Mononuclear cell (primary cell): Measurements from ENCODE around the gene HIPK1. TPM values are rescaled to one million over a fixed set of nuclear protein-coding genes. Genes with fewer than 3 reads are reported as not detected.

Source experiments
- H3K27me3 ChIP-seq: 2 replicates; pipeline ENCODE4 v1.6.0; 2011; ENCODE audit warnings: low read length, control low read depth; ENCODE audit not compliant: insufficient read depth
- H3K4me1 ChIP-seq: 2 replicates; pipeline ENCODE4 v1.5.1; 2011; ENCODE audit warnings: mild to moderate bottlenecking, low read length, control low read depth; ENCODE audit not compliant: insufficient read depth
- H3K4me3 ChIP-seq: 2 replicates; pipeline ENCODE4 v1.5.1; 2011; ENCODE audit warnings: mild to moderate bottlenecking, low read length, moderate library complexity
- H3K9me3 ChIP-seq: 2 replicates; pipeline ENCODE4 v1.5.1; 2011; ENCODE audit warnings: low read depth, mild to moderate bottlenecking, control low read depth, low read length
- total RNA-seq: library from RNA; depleted of rRNA; stranded (reverse); fragments of >200 nt; gene quantifications from one replicate; pipeline ENCODE4 v1.2.3, GENCODE V29; 2012

Gene HIPK1
- total RNA-seq, 1 donor = 99.5 TPM

- Histone ChIP-seq H3K4me3 (no peak within 1 kb of the TSS), H3K9me3 (no peaks in the 10 kb centered on the region), H3K4me1 (peaks cover 55% of the 10 kb centered on the region), H3K27me3 (no peaks in the 10 kb centered on the region)
Measured at GRCh38 chr1:113978863-113979702, 50.0 kb downstream of the HIPK1 start, which contains the start of gene OLFML3. OLFML3 (plus strand) TSS chr1:113979474; CDS start chr1:113979517, 43 bp downstream.

GRCh38 chr1:113980110-113980509, 51.0 kb downstream of the HIPK1 start:
- Histone ChIP-seq H3K9me3 (no peaks in the 10 kb centered on the region), H3K4me1 (peaks cover 51% of the 10 kb centered on the region), H3K27me3 (no peaks in the 10 kb centered on the region), H3K4me3 (no peak overlapping the region)

- Histone ChIP-seq H3K27me3 (no peaks in the 10 kb centered on the region), H3K4me3 (no peak overlapping the region), H3K9me3 (no peaks in the 10 kb centered on the region), H3K4me1 (peaks cover 30% of the 10 kb centered on the region)
Measured at GRCh38 chr1:113981962-113982931, 53.1 kb downstream of the HIPK1 start.

- no peaks in the 10 kb centered on the region for H3K27me3 ChIP-seq
- no peaks in the 10 kb centered on the region for H3K9me3 ChIP-seq
- H3K4me3 ChIP-seq = no peak overlapping the region
- peaks cover 27% of the 10 kb centered on the region for H3K4me1 ChIP-seq
Measured at GRCh38 chr1:113982949-113983348, 53.8 kb downstream of the HIPK1 start.

GRCh38 chr1:113983391-113983790, 54.3 kb downstream of the HIPK1 start:
- H3K9me3 ChIP-seq = no peaks in the 10 kb centered on the region
- no peaks in the 10 kb centered on the region for H3K27me3 ChIP-seq
- H3K4me1 ChIP-seq = peaks cover 23% of the 10 kb centered on the region
- H3K4me3 ChIP-seq = no peak overlapping the region

- Histone ChIP-seq H3K27me3 (no peaks in the 10 kb centered on the region), H3K9me3 (no peaks in the 10 kb centered on the region), H3K4me3 (no peak overlapping the region), H3K4me1 (peaks cover 18% of the 10 kb centered on the region)
Measured at GRCh38 chr1:113983826-113984225, 54.7 kb downstream of the HIPK1 start.

GRCh38 chr1:113984710-113985109, 55.6 kb downstream of the HIPK1 start:
- Histone ChIP-seq H3K9me3 (no peaks in the 10 kb centered on the region), H3K4me3 (no peak overlapping the region), H3K27me3 (no peaks in the 10 kb centered on the region), H3K4me1 (peaks cover 12% of the 10 kb centered on the region)

- Histone ChIP-seq H3K4me1 (peaks cover 12% of the 10 kb centered on the region), H3K4me3 (no peak overlapping the region)
Measured at GRCh38 chr1:113986802-113987201, 57.7 kb downstream of the HIPK1 start.

GRCh38 chr1:113987259-113987658, 58.1 kb downstream of the HIPK1 start:
- Histone ChIP-seq H3K4me3 (no peak overlapping the region), H3K27me3 (no peaks in the 10 kb centered on the region), H3K4me1 (peaks cover 10% of the 10 kb centered on the region)

More at GRCh38 chr1:113986802-113987201, 57.7 kb downstream of the HIPK1 start:
- H3K27me3 ChIP-seq = no peaks in the 10 kb centered on the region
- H3K9me3 ChIP-seq = no peaks in the 10 kb centered on the region

GRCh38 chr1:113990530-113990929, 61.4 kb downstream of the HIPK1 start:
- no peaks in the 10 kb centered on the region for H3K4me1 ChIP-seq
- no peaks in the 10 kb centered on the region for H3K27me3 ChIP-seq
- no peak overlapping the region for H3K4me3 ChIP-seq

More at GRCh38 chr1:113987259-113987658, 58.1 kb downstream of the HIPK1 start:
- H3K9me3 ChIP-seq = no peaks in the 10 kb centered on the region

GRCh38 chr1:113990961-113991360, 61.8 kb downstream of the HIPK1 start:
- Histone ChIP-seq H3K4me1 (no peaks in the 10 kb centered on the region), H3K4me3 (no peak overlapping the region), H3K27me3 (no peaks in the 10 kb centered on the region), H3K9me3 (peaks cover 18% of the 10 kb centered on the region)

More at GRCh38 chr1:113990530-113990929, 61.4 kb downstream of the HIPK1 start:
- peaks cover 16% of the 10 kb centered on the region for H3K9me3 ChIP-seq

- no peaks in the 10 kb centered on the region for H3K4me1 ChIP-seq
- H3K27me3 ChIP-seq = no peaks in the 10 kb centered on the region
- no peak overlapping the region for H3K4me3 ChIP-seq
- peaks cover 18% of the 10 kb centered on the region for H3K9me3 ChIP-seq
Measured at GRCh38 chr1:113991467-113991997, 62.4 kb downstream of the HIPK1 start.

- H3K4me1 ChIP-seq = no peaks in the 10 kb centered on the region
- H3K9me3 ChIP-seq = peaks cover 18% of the 10 kb centered on the region
- H3K4me3 ChIP-seq = no peak overlapping the region
- H3K27me3 ChIP-seq = no peaks in the 10 kb centered on the region
Measured at GRCh38 chr1:113993072-113993471, 63.9 kb downstream of the HIPK1 start.

GRCh38 chr1:113993766-113994165, 64.6 kb downstream of the HIPK1 start:
- peaks cover 18% of the 10 kb centered on the region for H3K9me3 ChIP-seq
- no peaks in the 10 kb centered on the region for H3K4me1 ChIP-seq
- H3K4me3 ChIP-seq = no peak overlapping the region
- no peaks in the 10 kb centered on the region for H3K27me3 ChIP-seq

- Histone ChIP-seq H3K27me3 (no peaks in the 10 kb centered on the region), H3K9me3 (peaks cover 18% of the 10 kb centered on the region), H3K4me3 (no peak overlapping the region), H3K4me1 (no peaks in the 10 kb centered on the region)
Measured at GRCh38 chr1:113995382-113995781, 66.3 kb downstream of the HIPK1 start.
